Activated effector memory CD4-positive, alpha-beta T cell treated with anti-CD3 and anti-CD28 coated beads, Interleukin-2, amount 50 U/mL, for 16 hours (primary cell): ENCODE results near the gene SLC2A4.

Experiments used
- DNase-seq: peaks from one replicate; pipeline ENCODE4 v3.0.0-alpha.2; 2020

Gene SLC2A4

DNA sequence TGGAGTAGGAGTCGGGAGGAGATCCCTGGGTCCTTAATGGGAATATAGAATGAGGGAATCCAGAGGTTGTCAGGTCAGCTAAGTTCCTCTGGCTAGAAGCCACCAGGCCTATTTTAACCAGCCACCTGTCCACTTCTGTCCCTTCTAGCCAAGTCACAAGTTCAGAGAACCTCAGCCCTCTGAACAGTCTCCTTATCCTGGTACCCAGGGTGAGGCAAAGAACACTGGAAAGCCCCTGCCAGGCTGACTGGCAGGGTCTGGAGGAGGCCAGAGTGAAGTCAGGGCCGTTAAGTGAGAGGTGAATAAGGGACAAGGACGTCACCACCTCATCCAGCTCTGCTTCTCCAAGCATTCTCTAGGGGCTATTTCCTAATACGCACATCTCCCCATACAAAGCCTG, 32.7 kb upstream of the SLC2A4 start:
- no peak for DNase-seq

DNA sequence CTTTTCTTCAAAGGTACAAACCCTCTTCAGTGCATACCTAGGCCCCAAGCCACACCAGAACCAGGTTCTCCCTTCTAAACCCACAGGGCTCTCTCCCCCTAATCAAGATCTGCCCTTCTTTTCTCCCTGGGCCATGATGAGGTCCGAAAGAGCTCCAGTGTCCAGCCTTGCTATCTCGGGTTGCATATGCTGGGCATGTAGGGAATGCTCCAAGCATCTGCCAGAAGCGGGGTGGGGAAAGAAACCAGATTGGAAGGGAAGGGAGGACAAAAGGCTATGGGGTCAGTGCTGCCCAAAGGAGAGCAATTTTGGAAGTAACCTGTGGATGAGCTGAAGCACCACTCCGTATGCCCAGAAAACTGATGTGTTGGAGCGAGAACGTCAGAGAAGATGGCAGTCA, 32.3 kb upstream of the SLC2A4 start:
- no peak for DNase-seq

DNA sequence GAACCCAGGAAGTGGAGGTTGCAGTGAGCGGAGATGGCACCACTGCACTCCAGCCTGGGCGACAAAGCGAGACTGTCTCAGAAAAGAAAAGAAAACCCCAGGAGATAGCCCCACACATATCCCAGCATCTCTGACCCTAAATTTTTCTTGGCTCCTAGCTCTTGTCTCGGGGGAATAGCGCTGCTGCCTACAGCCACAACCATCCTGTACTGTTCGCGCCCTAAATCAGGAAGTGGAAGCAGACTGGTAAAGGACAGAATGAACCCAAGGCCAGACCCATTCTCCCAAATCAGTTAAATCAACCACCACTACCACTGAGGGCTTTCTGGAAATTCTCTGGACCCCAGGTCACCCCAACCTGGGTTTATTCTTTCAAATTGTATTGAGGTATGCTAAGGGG, 31.7 kb upstream of the SLC2A4 start:
- DNase-seq: no peak

DNA sequence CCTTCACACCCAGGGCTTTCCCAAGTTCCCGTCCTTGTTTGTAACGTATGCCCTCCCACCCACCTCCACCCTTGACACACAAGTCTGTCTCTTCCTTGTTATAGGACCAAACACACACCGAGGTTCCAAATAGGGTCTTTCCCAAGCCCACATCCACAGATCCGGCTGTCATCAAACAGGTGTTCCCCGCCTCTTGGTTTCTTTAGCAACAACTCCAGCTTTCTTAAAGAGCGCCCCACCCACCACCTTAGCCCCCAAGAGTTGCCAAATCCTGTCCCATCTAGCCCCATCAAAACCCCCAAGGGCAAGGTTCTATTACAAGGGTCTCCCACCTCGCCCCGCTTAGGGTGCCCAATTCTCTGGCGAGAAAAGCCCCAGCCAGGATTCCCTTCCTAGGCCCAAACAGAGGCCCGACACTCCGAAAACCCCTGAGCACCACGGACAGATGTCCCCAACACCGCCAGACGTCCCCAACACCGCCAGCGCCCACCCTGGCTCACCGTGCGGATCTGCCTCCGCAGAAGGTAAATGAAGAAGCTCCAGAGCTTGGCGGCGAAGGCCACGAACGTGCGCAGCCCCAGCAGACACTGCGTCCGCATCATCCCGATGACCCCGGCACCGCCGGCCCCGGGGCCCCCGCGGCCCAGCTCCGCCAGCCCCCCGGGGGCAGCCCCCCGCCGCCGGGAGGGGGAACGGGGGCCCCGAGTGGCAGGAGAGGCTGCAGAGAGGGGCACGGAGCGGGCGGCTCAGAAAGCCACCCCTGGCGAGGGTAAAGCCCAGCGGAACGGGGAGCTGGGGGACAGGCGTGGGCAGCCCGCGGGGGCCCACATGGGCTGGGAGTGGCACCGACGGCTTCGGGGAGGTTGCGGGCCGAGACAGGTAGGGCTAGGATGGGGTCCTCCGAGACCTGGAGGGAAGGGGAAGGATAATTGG, 30.6 kb upstream of the SLC2A4 start:
- peak; percentile 71 for DNase-seq

DNA sequence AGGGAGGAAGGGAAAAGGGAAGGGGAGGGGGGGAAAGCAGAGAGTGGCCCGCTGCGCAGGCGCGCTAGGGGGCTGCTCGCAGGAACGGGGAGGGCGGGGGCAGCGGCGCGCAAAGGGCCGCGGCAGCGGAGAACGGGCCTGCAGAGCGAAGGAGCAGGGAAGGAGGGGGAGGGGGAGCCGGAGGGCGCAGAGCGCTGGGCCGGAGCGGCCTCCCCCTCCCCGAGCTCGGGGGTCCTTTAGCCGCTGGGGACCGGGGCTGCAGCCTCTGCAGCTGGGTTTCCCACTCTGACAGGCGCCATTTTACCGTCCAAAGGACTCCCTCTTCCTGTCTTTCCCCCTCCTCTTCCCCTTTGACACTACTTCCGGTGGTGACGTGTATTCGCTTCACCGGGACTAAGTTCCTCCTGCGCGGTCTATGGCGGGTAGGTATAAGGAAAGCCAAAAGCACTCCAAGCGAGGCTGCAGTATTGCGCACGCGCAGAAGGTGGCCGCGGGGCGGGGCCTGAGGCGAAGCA, 29.8 kb upstream of the SLC2A4 start, which contains the start of gene CTDNEP1:
Gene CTDNEP1 (minus strand): TSS at position 74 of the 515 bp plus-strand sequence. CDS start 438 bp downstream, outside the sequence.
- DNase-seq: peak; percentile 99

DNA sequence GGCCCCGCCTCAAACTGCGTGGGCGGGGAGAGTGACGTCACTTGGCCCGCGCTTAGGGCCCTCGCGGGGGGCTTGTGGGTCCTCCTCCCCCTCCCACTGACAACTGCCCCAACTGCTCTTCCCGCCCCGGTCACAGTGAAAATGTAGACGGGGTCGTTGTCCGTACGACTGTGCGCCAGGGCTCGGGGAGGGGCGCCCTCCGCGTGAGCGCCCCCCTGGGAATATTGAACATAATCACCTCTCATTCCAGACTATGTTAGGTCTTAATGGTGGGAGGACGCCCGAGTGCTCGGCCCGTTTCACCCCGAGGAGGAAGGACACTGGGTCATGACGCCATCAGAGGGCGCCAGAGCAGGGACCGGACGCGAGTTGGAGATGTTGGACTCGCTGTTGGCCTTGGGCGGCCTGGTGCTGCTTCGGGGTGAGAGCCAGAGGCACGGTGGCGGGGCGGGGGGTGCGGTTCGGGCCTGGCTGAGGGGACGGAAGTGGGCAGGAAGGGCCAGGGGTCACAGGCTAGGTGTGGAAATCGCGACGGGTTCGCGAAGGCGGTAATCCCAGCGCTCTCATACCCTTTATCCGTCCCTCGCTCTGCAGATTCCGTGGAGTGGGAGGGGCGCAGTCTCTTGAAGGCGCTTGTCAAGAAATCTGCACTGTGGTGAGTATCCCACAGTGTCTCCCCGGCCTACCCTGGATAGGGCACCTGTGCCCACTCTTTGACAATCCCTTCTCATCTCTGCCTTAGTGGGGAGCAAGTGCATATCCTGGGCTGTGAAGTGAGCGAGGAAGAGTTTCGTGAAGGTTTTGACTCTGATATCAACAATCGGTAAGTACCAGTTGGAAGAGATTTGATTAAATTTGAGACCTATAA, 29.1 kb upstream of the SLC2A4 start, which contains the start of gene ELP5:
Gene ELP5 (plus strand): TSS at position 40 of the 868 bp plus-strand sequence. CDS start 336 bp downstream, at position 376.
- DNase-seq: peak; percentile 95

DNA sequence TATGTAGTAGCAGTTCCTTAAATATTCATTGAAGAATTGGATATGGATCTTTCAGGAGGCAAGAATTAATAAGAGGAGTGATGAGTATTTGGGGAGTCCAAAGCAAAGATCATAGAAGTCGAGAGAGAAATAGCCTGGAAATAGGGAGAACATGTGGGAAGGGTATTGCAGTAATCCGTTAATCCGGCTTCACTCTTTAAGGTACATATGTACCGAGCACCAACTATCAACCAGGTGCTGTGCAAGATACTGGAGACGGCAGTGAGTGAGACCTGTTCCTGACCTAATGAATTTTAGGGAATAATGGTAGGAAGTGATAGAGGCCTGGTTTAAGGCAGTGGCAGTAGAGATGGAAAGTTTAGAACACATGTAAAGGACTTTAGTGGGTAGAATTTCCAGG, 28.4 kb upstream of the SLC2A4 start:
- DNase-seq: no peak

DNA sequence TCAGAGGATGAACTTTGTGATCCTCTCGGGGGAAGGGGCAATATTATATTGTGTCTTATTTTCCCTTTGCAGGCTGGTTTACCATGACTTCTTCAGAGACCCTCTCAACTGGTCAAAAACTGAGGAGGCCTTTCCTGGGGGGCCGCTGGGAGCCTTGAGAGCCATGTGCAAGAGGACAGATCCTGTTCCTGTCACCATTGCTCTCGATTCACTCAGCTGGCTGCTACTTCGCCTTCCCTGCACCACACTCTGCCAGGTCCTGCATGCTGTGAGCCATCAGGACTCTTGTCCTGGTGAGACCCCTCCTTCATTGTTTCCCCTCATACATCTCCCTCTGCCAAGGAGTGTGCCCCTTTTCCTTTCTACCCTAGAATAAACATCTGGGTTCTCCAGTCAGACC, 27.0 kb upstream of the SLC2A4 start:
- no peak for DNase-seq

DNA sequence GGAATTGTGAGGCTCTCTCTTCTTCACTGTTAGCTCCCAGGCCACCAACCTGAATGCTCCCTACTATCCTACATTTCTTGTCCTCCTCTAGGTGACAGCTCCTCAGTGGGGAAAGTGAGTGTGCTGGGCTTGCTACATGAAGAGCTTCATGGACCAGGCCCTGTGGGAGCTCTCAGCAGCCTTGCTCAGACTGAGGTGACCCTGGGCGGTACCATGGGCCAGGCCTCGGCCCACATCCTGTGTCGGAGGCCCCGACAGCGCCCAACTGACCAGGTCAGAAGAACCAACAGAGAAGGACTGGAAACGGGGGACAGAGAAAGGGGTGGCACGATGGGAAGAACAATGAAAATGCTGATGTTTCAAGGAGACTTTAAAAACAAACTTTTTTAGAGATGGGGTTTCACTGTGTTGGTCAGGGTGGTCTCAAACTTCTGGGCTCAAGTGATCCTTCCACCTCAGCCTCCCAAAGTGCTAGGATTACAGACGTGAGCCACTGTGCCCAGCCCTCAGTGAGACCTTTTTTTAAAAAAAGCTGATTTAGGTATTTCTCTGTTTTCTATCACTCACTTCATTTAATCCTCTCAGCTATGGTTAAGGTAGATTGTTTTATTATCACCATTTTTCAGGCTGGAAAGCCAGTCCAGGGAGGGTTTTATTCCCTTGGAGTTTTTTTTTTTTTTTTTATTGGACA, 24.6 kb upstream of the SLC2A4 start:
- no peak for DNase-seq

DNA sequence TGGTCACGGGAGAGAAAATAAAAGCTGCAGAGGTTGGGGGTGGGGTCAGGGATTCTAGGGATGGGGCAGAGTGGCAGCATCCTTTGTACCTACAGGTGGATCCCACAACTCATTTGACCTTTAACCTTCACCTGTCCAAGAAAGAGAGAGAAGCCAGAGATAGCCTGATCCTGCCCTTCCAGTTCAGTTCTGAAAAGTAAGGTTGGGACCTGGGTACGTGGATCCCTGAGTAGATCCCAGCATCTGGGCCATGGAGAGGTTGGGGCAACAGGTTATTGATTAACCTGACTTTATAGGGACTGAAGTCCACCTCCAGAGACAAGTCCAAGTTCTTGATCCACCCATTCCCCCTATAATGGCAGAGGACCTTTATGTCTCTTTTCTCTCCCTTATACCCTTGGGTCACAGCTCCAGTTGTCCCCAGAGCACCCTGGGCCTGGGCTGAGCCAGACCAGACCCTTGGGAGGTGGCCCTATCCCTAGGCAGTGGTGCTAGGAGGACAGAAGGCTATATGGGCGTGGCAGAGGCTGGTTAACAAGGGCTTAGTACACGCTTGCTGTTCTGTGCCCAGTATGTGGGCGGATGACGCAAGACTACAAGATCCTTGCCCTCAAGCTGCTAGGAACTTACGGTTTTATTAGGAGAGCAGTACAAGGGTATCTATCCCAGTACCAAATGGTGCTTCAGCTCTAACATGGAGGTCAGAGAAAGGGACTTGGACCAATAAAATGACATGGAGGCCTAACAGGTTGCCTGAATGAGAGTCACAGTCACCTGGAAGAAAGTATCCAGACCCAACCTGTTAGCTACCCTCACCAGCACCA, 22.6 kb upstream of the SLC2A4 start:
- no peak for DNase-seq

DNA sequence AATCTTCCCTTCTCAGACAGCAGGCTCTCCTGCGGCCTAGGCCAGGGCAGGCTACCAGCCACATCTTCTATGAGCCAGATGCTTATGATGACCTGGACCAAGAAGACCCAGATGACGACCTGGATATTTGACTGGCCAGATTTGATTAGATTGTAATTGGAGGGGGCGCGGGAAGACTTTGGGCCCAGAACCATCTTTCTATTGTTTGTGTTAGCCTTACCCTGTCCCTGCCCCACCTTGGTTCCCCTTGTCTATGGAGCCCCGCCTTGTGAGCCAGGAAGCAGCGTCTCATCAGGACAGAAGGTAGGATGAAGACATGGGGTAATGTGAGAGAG, 22.0 kb upstream of the SLC2A4 start:
- no peak for DNase-seq

DNA sequence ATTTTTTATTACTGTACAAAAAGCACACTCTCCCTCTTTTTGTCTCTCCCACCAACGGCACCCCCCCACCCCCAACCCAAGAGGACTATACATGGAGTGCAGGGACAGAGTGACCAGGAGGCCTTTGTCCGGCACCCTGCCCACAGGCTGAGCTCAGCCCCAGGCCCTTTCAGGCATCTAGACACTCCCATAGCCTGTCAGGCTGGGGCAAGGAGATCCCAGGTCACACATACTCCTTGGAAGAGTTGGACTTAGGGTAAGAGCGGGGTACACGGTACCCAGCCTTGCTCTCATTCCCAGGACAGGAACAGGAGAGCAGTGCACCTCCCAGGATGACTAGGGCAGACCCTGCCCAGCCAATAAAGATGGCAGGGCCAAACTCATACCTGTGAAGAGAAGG, 21.4 kb upstream of the SLC2A4 start:
- no peak for DNase-seq

DNA sequence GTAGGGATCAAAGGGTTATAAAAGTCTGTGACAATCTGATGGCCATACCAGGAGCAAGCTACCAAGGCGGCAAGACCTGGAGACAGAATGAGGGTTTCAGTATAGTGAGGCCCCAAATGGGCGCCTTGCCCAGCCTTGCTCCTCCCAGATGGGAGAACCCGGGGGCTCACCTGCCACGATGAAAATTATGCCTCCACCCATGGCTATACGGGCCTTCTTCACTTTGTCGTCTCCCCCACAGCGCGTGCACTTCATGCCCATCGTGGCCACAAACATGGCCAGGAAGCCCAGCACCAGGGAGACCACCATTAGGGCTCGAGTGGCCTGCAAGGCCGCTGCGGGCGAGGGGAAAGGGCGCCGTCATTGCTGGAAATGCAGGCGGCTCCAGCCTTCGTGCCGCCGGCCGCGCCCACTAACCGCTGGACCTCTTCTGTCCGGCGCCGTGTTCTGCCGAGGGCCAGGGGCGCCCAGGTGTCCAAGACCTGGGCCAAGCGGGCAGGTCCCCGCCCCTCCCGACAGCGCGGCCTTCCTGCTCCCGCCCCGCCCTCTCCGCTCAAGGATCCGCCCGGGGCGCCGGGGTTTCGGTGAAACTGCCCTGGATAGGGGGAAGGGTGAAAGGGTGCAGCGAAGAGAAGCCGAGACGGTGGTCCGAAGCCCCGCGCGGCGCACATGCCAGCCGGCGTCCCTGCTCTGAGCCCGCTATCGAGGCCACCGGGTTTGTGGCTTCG, 20.7 kb upstream of the SLC2A4 start:
- peak; percentile 77 for DNase-seq

DNA sequence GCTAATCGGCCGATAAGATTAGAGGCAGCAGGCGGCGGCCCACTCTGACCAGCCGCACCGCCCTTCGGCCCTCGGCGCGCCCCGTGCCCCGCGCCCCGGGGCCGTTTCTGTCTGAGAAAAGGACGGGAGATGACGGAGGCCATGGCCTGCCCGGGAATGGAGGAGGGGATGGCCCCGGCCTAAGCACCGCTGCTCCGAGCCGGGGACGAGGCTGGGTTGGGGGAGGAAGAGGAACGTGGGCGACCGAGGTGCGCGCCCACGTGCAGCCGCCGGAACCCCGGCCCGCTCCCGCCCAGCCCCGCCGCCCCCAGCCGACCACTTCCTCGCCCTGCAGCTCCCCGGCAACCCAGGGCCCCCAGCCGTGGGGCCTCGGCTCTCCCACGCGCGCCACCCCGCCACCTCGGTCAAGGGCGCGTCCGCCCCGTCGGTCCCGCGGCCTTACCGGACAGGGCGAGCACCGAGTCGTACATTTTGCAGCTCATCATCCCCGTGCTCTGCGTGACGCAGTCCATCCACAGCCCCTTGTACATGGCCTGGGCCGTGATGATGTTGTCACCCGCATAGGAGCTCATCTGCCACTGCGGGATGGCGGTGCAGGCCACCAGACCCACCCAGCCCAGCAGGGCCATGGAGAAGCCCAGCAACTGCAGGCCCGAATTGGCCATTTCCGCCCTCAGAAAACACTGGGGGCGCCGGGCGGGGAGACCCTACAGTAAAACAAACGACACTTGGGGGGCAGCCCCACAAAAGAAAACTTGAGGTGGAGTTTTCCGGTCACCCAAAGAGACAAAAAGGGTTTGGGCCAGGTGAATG, 19.9 kb upstream of the SLC2A4 start:
- peak; percentile 67 for DNase-seq

DNA sequence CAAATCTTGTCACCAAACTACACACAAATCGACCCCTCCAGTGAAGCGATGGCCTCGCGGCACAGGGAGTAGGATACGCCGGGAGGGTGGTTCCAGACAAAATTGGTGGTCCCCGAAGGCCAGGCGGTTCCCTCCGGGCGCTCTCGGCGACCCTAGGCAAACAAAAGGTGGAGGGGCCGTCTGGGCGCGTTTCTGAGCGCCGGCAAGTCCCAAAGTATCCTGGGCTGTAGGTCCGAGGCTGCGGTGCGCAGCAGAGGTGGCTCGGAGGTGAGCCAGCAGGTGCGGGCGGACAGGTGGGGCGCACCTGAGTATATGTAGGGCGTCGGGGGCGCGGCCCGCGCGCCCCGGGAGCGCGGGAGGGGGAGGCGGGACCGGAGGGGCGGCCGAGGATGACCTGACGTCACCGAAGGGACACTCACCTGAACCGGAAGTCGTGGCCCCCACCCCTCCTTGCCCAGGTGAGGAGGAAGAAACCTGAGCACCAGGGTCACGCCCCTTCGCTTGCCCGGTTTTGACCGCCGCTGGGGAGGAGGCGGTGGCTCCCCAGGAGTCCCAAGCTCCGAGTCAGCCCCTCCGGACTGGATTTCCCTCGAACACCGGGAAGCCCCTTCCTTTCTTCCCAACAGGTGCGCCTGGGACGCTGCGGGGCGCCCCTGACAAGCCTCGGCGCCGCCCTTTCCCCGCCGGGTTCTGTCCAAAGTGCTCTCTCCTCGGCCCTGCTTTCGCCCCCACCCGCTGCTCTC, 19.2 kb upstream of the SLC2A4 start, which contains the start of gene CLDN7:
Gene CLDN7 (minus strand): TSS at position 287 of the 743 bp plus-strand sequence. CDS start 435 bp downstream, outside the sequence.
- peak; percentile 68 for DNase-seq

DNA sequence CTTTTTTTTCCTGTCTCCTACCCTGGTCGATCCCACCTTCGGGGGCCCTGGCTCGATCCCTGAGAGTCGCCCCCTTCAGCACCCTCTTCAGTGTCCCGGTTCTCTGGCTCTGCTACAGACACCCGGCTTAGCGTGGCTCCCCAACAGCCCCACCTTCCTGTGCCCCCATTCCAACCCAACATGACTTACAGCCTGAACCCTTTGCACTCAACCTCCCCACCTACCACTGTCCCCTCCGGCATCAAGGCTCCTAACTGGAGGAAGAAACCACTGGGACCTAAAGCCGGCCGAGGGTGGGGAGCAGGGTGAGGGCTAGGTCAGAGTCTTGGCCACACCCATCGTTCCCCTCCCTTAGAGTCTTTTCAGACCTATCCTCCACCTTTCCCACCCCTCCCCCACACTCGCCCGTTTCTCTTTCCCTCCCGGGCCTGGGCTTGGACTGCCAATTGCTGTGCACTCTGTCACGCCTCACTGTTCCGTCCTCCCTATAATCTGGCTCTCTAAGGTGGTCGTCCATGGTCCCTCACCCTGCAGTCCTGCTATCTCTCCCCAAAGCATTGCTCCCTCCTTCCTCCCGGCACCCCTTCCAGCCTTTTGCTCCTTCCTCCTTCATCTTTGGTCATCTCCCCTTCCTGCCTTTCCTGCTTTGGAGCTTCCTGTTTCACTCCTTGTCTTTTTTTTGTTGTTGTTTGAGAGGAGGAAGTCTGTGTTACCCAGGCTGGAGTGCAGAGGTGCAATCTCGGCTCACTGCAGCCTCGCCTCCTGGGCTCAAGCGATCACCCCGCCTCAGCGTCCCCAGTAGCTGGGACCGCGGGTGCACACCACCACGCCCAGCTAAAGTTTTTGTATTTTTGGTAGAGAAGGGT, 18.4 kb upstream of the SLC2A4 start:
- peak; percentile 69 for DNase-seq

DNA sequence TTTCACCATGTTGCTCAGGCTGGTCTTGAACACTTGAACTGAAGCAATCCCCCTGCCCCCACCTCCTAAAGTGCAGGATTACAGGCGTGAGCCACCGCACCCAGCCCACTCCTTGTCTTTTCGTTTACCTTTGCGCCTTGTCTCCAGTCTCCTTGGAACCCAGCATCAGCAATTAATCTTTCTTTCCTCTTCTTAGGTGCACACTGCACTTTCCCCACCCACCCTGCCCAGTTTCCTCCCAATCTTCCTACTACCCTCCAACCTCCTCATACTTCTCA, 17.8 kb upstream of the SLC2A4 start:
- no peak for DNase-seq

DNA sequence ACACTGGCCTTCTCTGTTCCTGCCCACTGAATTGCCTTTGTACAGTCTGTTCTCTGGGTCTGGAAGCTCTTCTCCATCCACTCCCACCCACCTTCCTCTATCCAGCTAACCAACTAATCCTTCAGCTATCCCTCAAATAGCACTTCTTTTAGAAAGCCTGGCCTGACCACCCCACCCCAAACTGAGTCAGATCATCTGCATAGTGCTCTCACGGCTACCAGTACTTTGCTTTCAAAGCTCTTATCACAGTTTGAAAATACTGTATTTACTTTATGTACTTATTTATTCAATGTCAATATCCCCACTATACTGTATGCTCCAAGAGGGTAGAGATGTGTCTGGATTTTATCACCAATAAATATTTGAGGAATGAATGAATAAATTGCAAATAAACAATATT, 14.7 kb upstream of the SLC2A4 start:
- no peak for DNase-seq

DNA sequence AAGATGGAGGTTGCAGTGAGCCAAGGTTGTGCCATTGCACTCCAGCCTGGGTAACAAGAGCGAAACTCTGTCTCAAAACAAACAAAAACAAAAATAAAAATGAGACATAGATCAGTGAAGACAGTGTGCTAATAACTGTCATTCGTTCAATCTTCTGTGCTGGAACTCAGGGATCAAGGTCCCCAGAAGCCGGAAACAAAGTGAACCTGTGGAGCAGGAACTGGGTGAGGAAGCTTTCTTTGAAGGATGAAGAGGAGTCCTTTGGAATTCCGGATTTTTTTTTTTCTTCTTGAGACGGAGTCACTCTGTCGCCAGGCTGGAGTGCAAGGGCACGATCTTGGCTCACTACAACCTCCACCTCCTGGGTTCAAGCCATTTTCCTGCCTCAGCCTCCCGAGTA, 2.1 kb upstream of the SLC2A4 start:
- no peak for DNase-seq
